GM19328 (cell line): ENCODE data around the gene KCNH8.

Source experiments
- ATAC-seq: cut with Tn5 transposase; IDR thresholded peaks from one replicate; pipeline ENCODE4 v1.9.1; 2021; ENCODE audit warnings: mild to moderate bottlenecking, moderate library complexity; ENCODE audit not compliant: unreplicated experiment

KCNH8 gene

GRCh38 chr3:19467761-19468160 lies 319.5 kb downstream of the KCNH8 start:
- ATAC-seq = no peak

GRCh38 chr3:19471138-19471537 lies 322.8 kb downstream of the KCNH8 start:
- ATAC-seq = no peak

- ATAC-seq = no peak
These were observed 325.8 kb downstream of the KCNH8 start for GRCh38 chr3:19473971-19474580.

GRCh38 chr3:19476281-19476680 lies 328.0 kb downstream of the KCNH8 start:
- ATAC-seq = no peak

- ATAC-seq = no peak
These were observed 337.0 kb downstream of the KCNH8 start for GRCh38 chr3:19485267-19485666.

GRCh38 chr3:19487386-19487785 lies 339.1 kb downstream of the KCNH8 start:
- ATAC-seq = no peak

- no peak for ATAC-seq
These were observed 340.6 kb downstream of the KCNH8 start for GRCh38 chr3:19488939-19489338.

- ATAC-seq = no peak
These were observed 341.6 kb downstream of the KCNH8 start for GRCh38 chr3:19489936-19490335.

- no peak for ATAC-seq
These were observed 357.9 kb downstream of the KCNH8 start for GRCh38 chr3:19506171-19506570.

- no peak for ATAC-seq
These were observed 374.0 kb downstream of the KCNH8 start for GRCh38 chr3:19522305-19522704.

- ATAC-seq = no peak
These were observed 377.8 kb downstream of the KCNH8 start for GRCh38 chr3:19526071-19526470.

- ATAC-seq = no peak
These were observed 379.4 kb downstream of the KCNH8 start for GRCh38 chr3:19527746-19528145.

- ATAC-seq = no peak
These were observed 383.1 kb downstream of the KCNH8 start for GRCh38 chr3:19531426-19531825.

- ATAC-seq = peak; percentile 60
These were observed 391.4 kb downstream of the KCNH8 start for GRCh38 chr3:19539518-19540392.

GRCh38 chr3:19540464-19540863 lies 392.2 kb downstream of the KCNH8 start:
- ATAC-seq = peak; percentile 7

- ATAC-seq = no peak
These were observed 393.0 kb downstream of the KCNH8 start for GRCh38 chr3:19541284-19541683.

- ATAC-seq = peak; percentile 37
These were observed 395.0 kb downstream of the KCNH8 start for GRCh38 chr3:19543212-19543841.

GRCh38 chr3:19547665-19548464 lies 399.6 kb downstream of the KCNH8 start:
- no peak for ATAC-seq

- peak; percentile 96 for ATAC-seq
These were observed 411.6 kb downstream of the KCNH8 start for GRCh38 chr3:19559724-19560442.

- no peak for ATAC-seq
These were observed 425.3 kb downstream of the KCNH8 start for GRCh38 chr3:19573644-19574043.
